ENCODE results near the gene RGS6. TPM values are rescaled to one million over a fixed set of nuclear protein-coding genes. Genes with fewer than 3 reads are reported as not detected.

Gene RGS6
- total RNA-seq, 1 donor from 2014 or later = 7.6 TPM

Small RNAs within 50 kb of the gene (microRNA-seq; reads per million reads assigned to microRNA genes)
- not detected for gene MIR7843 (ENCODE audit: borderline number of aligned reads)
